ENCODE results near the gene GSTCD. TPM values are rescaled to one million over a fixed set of nuclear protein-coding genes. Genes with fewer than 3 reads are reported as not detected.
"Not testable (repeated sequence)": the region's sequence is repeated elsewhere in the genome, so short reads cannot be mapped to it uniquely, and the experiment has no call there.

GSTCD gene
- total RNA-seq, 1 donor from 2014 or later: 7.4 TPM

DNA sequence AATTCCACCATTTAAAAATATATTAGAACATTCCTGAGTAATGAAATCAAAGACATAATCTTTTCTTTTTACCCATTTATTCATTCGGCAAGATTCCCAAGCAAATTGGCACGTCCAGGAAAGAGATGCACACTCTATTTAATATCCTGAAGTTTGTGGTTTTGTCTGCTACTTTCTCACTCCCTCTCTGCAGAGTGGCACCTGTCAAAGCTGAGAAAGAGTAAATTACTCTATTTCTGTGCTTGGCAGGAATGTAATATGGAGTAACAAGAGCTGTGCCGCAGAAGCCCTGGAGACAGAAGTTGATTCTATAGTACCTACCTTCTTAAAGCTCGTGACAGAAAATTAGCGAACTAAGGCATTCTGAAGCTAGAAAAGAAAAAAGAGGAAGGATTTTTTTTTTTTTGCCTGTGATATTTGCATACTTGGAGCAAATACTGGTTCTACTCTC is 5.5 kb downstream of the GSTCD start:
- no peak for DNase-seq (ENCODE audit: low spot score)
- Mint-ChIP-seq H3K27me3 (ENCODE audit: low read depth) (no peaks in the 10 kb centered on the region), H3K9me3 (ENCODE audit: low read depth) (no peaks in the 10 kb centered on the region), H3K4me3 (ENCODE audit: unreplicated experiment) (peak overlapping the region; percentile 53), H3K36me3 (ENCODE audit: low read depth) (no peaks in the 10 kb centered on the region), H3K4me1 (ENCODE audit: low read depth) (peaks cover 23% of the 10 kb centered on the region), H3K27ac (ENCODE audit: unreplicated experiment) (peak overlapping the region; percentile 45)
- TF ChIP-seq, protein P1, sequence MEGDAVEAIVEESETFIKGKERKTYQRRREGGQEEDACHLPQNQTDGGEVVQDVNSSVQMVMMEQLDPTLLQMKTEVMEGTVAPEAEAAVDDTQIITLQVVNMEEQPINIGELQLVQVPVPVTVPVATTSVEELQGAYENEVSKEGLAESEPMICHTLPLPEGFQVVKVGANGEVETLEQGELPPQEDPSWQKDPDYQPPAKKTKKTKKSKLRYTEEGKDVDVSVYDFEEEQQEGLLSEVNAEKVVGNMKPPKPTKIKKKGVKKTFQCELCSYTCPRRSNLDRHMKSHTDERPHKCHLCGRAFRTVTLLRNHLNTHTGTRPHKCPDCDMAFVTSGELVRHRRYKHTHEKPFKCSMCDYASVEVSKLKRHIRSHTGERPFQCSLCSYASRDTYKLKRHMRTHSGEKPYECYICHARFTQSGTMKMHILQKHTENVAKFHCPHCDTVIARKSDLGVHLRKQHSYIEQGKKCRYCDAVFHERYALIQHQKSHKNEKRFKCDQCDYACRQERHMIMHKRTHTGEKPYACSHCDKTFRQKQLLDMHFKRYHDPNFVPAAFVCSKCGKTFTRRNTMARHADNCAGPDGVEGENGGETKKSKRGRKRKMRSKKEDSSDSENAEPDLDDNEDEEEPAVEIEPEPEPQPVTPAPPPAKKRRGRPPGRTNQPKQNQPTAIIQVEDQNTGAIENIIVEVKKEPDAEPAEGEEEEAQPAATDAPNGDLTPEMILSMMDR (IDR thresholded peaks at IDR 0.05): no peak

DNA sequence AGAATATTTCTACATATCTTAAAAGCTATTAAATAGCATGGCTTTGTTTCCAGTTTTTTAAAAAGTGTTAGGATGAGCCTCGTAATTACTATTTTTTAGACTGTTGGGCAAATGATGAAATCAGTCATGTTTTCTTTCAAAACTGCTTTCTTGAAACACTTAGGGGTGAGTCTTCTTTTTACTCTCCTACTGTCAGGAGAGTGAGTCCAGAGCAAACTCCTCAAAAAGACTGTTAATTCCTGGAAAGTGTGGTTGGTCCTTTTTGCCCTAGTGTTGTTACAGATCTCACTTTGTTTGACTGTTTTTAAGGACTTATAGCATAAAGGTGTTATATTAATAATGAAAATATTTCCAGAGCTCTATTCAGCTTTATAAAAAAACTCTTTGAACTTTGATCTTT is 6.3 kb downstream of the GSTCD start:
- Mint-ChIP-seq H3K36me3 (ENCODE audit: low read depth) (peaks cover under 1% of the 10 kb centered on the region), H3K4me1 (ENCODE audit: low read depth) (peaks cover 15% of the 10 kb centered on the region), H3K9me3 (ENCODE audit: low read depth) (no peaks in the 10 kb centered on the region), H3K27ac (ENCODE audit: unreplicated experiment) (no peak overlapping the region), H3K4me3 (ENCODE audit: unreplicated experiment) (no peak overlapping the region), H3K27me3 (ENCODE audit: low read depth) (no peaks in the 10 kb centered on the region)
- DNase-seq (ENCODE audit: low spot score): no peak
- TF ChIP-seq, protein P1 (IDR thresholded peaks at IDR 0.05): no peak

DNA sequence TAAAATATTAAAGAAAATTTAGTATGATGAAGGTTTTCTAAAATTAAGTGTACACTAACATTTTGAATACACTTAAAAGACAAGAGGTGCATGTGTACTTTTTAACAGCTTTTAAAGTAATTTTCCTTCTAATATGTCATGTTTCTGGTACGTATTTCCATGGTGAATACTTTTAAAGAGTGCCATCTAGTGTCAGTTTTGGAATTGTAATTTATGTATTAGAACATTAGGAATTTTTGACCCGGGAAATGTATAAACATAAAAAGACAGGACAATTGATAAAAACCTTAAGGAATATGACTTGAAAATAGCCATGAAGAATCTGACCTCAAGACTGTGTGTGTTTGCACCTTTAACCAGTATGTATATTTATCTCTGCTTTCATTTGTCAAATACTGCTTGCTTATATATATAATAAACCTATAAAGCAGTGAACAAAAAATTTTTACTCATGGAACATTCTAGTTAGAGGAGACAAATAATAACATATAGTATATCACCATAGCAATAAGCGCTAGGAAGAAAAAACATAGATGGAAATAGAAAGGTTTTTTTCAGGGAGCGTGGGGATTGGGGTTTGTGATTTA is 7.2 kb downstream of the GSTCD start:
- Mint-ChIP-seq H3K4me3 (ENCODE audit: unreplicated experiment) (no peak overlapping the region), H3K4me1 (ENCODE audit: low read depth) (peaks cover 15% of the 10 kb centered on the region), H3K27me3 (ENCODE audit: low read depth) (no peaks in the 10 kb centered on the region), H3K36me3 (ENCODE audit: low read depth) (peaks cover 4% of the 10 kb centered on the region), H3K9me3 (ENCODE audit: low read depth) (no peaks in the 10 kb centered on the region), H3K27ac (ENCODE audit: unreplicated experiment) (no peak overlapping the region)
- TF ChIP-seq, protein P1 (IDR thresholded peaks at IDR 0.05): peak; percentile 88
- DNase-seq (ENCODE audit: low spot score): no peak

DNA sequence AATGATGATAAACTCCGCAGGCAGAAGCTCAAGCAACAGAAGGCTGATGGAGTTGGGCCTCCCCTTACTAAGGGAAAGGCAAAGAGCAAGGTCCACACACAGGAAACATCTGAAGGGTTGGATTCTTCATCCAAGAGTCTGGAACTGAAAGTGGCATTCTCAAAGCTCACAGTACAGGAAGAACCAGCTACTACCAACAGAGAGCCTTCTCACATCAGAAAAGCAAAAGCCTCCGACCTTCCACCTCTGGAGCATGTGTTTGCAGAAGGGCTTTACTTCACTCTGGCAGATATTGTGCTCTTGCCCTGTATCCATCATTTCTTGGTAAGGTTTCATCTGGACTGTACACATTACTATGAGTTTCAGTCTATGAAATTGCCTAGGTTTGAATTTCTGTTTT is 10.6 kb downstream of the GSTCD start:
- Mint-ChIP-seq H3K9me3 (ENCODE audit: low read depth) (no peaks in the 10 kb centered on the region), H3K4me1 (ENCODE audit: low read depth) (peaks cover 5% of the 10 kb centered on the region), H3K36me3 (ENCODE audit: low read depth) (peaks cover 4% of the 10 kb centered on the region), H3K27me3 (ENCODE audit: low read depth) (no peaks in the 10 kb centered on the region), H3K4me3 (ENCODE audit: unreplicated experiment) (no peak overlapping the region), H3K27ac (ENCODE audit: unreplicated experiment) (no peak overlapping the region)
- TF ChIP-seq, protein P1 (IDR thresholded peaks at IDR 0.05): no peak
- DNase-seq (ENCODE audit: low spot score): no peak

DNA sequence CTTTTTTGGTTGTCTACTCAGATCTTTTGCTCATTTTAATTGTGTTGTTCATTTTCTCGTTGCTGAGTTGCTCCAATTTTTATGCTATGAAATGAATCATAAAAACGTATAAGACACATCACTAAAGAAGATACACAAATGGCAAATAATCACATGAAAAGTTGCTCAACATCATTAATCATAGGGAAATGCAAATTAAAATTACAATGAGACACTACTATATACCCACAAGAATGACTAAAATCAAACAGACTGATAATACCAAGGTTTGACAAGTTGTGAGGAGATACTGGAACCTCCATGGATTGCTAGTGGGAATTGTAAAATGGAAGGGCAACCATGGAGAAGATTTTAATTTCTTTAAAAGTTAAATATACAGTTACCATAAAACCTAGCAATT is 17.0 kb downstream of the GSTCD start:
- TF ChIP-seq, protein P1 (IDR thresholded peaks at IDR 0.05): no peak
- no peaks in the 10 kb centered on the region for H3K4me1 Mint-ChIP-seq (ENCODE audit: low read depth)
- H3K9me3 Mint-ChIP-seq (ENCODE audit: low read depth): peaks cover 9% of the 10 kb centered on the region
- DNase-seq (ENCODE audit: low spot score): no peak
- H3K27ac Mint-ChIP-seq (ENCODE audit: unreplicated experiment): no peak overlapping the region
- H3K27me3 Mint-ChIP-seq (ENCODE audit: low read depth): no peaks in the 10 kb centered on the region
- H3K4me3 Mint-ChIP-seq (ENCODE audit: unreplicated experiment): no peak overlapping the region
- H3K36me3 Mint-ChIP-seq (ENCODE audit: low read depth): peaks cover 13% of the 10 kb centered on the region

DNA sequence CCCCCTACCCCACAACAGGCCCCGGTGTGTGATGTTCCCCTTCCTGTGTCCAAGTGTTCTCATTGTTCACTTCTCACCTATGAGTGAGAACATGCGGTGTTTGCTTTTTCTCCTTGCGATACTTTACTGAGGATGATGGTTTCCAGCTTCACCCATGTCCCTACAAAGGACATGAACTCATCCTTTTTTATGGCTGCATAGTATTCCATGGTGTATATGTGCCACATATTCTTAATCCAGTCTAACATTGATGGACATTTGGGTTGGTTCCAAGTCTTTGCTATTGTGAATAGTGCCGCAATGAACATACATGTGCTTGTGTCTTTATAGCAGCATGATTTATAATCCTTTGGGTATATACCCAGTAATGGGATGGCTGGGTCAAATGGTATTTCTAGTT is 21.3 kb downstream of the GSTCD start:
- H3K27me3 Mint-ChIP-seq (ENCODE audit: low read depth); H3K27ac Mint-ChIP-seq (ENCODE audit: unreplicated experiment); H3K4me1 Mint-ChIP-seq (ENCODE audit: low read depth); DNase-seq (ENCODE audit: low spot score); H3K4me3 Mint-ChIP-seq (ENCODE audit: unreplicated experiment): not testable (repeated sequence)
- Mint-ChIP-seq H3K9me3 (ENCODE audit: low read depth) (peaks cover 33% of the 10 kb centered on the region), H3K36me3 (ENCODE audit: low read depth) (peaks cover 42% of the 10 kb centered on the region)

DNA sequence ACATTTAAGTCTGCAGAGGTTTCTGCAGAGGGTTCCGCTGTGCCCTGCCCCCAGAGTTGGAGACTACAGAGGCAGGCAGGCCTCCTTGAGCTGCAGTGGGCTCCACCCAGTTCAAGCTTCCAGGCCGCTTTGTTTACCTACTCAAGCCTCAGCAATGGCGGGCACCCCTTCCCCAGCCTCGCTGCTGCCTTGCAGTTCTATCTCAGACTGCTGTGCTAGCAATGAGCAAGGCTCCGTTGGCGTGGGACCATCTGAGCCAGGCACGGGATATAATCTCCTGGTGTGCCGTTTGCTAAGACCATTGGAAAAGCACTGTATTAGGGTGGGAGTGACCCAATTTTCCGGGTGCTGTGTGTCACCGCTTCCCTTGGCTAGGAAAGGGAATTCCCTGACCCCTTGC is 26.6 kb downstream of the GSTCD start:
- peaks cover 59% of the 10 kb centered on the region for H3K36me3 Mint-ChIP-seq (ENCODE audit: low read depth)
- not testable (repeated sequence) for H3K4me3 Mint-ChIP-seq (ENCODE audit: unreplicated experiment); H3K27ac Mint-ChIP-seq (ENCODE audit: unreplicated experiment); H3K4me1 Mint-ChIP-seq (ENCODE audit: low read depth); H3K27me3 Mint-ChIP-seq (ENCODE audit: low read depth)
- H3K9me3 Mint-ChIP-seq (ENCODE audit: low read depth): peaks cover 55% of the 10 kb centered on the region
- peak; percentile 48 for DNase-seq (ENCODE audit: low spot score)

Measured in chondrocyte (in vitro differentiated cells).